ENCODE data around the gene CNR1. TPM values are rescaled to one million over a fixed set of nuclear protein-coding genes. Genes with fewer than 3 reads are reported as not detected.
"Not testable (repeated sequence)": the region's sequence is repeated elsewhere in the genome, so short reads cannot be mapped to it uniquely, and the experiment has no call there.

CNR1 gene
- 2.9 TPM for total RNA-seq
- long read RNA-seq: 0 reads

- no peak for DNase-seq (ENCODE audit: low spot score)
- intact Hi-C loops (cut with DNase I): no loop called here
Measured at GRCh38 chr6:88165844-88166492, at the start of gene CNR1. TSS of gene CNR1 (minus strand) at chr6:88166347. CDS start at chr6:88145274, 21,073 bp downstream.

- no peak for DNase-seq (ENCODE audit: low spot score)
- intact Hi-C loops (cut with DNase I): no loop called here
Measured at GRCh38 chr6:88211446-88211845, 45.3 kb upstream of the CNR1 start.

- intact Hi-C loops (cut with DNase I): no loop called here
- no peak for DNase-seq (ENCODE audit: low spot score)
Measured at GRCh38 chr6:88209301-88209700, 43.2 kb upstream of the CNR1 start.

- intact Hi-C loops (cut with DNase I): no loop called here
- no peak for DNase-seq (ENCODE audit: low spot score)
Measured at GRCh38 chr6:88208726-88209125, 42.6 kb upstream of the CNR1 start.

- intact Hi-C loops (cut with DNase I); DNase-seq (ENCODE audit: low spot score): not testable (repeated sequence)
Measured at GRCh38 chr6:88201734-88202133, 35.6 kb upstream of the CNR1 start.

- intact Hi-C loops (cut with DNase I): no loop called here
- no peak for DNase-seq (ENCODE audit: low spot score)
Measured at GRCh38 chr6:88184921-88185320, 18.8 kb upstream of the CNR1 start.

GRCh38 chr6:88183471-88183870 is 17.3 kb upstream of the CNR1 start:
- intact Hi-C loops (cut with DNase I): no loop called here
- no peak for DNase-seq (ENCODE audit: low spot score)

- intact Hi-C loops (cut with DNase I): no loop called here
- no peak for DNase-seq (ENCODE audit: low spot score)
Measured at GRCh38 chr6:88179692-88180091, 13.5 kb upstream of the CNR1 start.

GRCh38 chr6:88177961-88178464 is 11.9 kb upstream of the CNR1 start:
- intact Hi-C loops (cut with DNase I): no loop called here
- DNase-seq (ENCODE audit: low spot score): no peak

- no peak for DNase-seq (ENCODE audit: low spot score)
- intact Hi-C loops (cut with DNase I): no loop called here
Measured at GRCh38 chr6:88174906-88175305, 8.8 kb upstream of the CNR1 start.

GRCh38 chr6:88171312-88171711 is 5.2 kb upstream of the CNR1 start:
- intact Hi-C loops (cut with DNase I): no loop called here

GRCh38 chr6:88168362-88168761 is 2.2 kb upstream of the CNR1 start:
- DNase-seq (ENCODE audit: low spot score): no peak
- intact Hi-C loops (cut with DNase I): no loop called here

More at GRCh38 chr6:88171312-88171711, 5.2 kb upstream of the CNR1 start:
- no peak for DNase-seq (ENCODE audit: low spot score)

- DNase-seq (ENCODE audit: low spot score): no peak
- intact Hi-C loops (cut with DNase I): no loop called here
Measured at GRCh38 chr6:88167352-88167937, 1.3 kb upstream of the CNR1 start.

- DNase-seq (ENCODE audit: low spot score): no peak
Measured at GRCh38 chr6:88166493-88167351, 575 bp upstream of the CNR1 start.

GRCh38 chr6:88165087-88165843 is 882 bp downstream of the CNR1 start:
- DNase-seq (ENCODE audit: low spot score): no peak
- intact Hi-C loops (cut with DNase I): no loop called here

More at GRCh38 chr6:88166493-88167351, 575 bp upstream of the CNR1 start:
- intact Hi-C loops (cut with DNase I): no loop called here

GRCh38 chr6:88164061-88164460 is 2.1 kb downstream of the CNR1 start:
- no peak for DNase-seq (ENCODE audit: low spot score)
- intact Hi-C loops (cut with DNase I): no loop called here

- DNase-seq (ENCODE audit: low spot score): no peak
Measured at GRCh38 chr6:88163616-88164015, 2.5 kb downstream of the CNR1 start.

GRCh38 chr6:88161940-88162339 is 4.2 kb downstream of the CNR1 start:
- intact Hi-C loops (cut with DNase I): no loop called here
- no peak for DNase-seq (ENCODE audit: low spot score)

More at GRCh38 chr6:88163616-88164015, 2.5 kb downstream of the CNR1 start:
- intact Hi-C loops (cut with DNase I): no loop called here

- DNase-seq (ENCODE audit: low spot score): no peak
- intact Hi-C loops (cut with DNase I): no loop called here
Measured at GRCh38 chr6:88157106-88157505, 9.0 kb downstream of the CNR1 start.
